ENCODE measurements around the gene FBRS.

GRCh38 chr16:30659507-30660423 lies 1.5 kb downstream of the FBRS start:
- no peak for TF ChIP-seq ZNF274 (IDR thresholded peaks at IDR 0.05; ENCODE audit: low read depth, low read length)
- TF ChIP-seq SUZ12 (IDR thresholded peaks at IDR 0.05; ENCODE audit: extremely low read depth, insufficient read depth, insufficient read length) = no peak
- no peak for TF ChIP-seq YY1 (IDR thresholded peaks at IDR 0.05; ENCODE audit: insufficient read depth, insufficient read length)
